Right lobe of liver (tissue), 4 donors: ENCODE data around the gene PHACTR2.

Source experiments
- POLR2A ChIP-seq: fragments of 450-650 bp; IDR thresholded peaks from one replicate; pipeline ENCODE4 v1.6.1; 2017; ENCODE audit warnings: antibody characterized with exemption, mild to moderate bottlenecking
- TF ChIP-seq, protein P1 (sequence below), 4 donors: fragments of 200-600 bp in 3 of 4; fragments of 450-650 bp in 1 of 4; IDR thresholded peaks; one replicate each; pipeline versions ENCODE4 v1.5.1 to v1.8.0; 2016 to 2022; ENCODE audit warnings: antibody characterized with exemption in 4 of 4, mild to moderate bottlenecking in 2 of 4
- donor health status: DM: no; HTN: no; CAD: no.
- donor health status: DM: no; HTN: no; CAD: no.
- donor health status: DM: no; HTN: yes; CAD: no.

DNA sequence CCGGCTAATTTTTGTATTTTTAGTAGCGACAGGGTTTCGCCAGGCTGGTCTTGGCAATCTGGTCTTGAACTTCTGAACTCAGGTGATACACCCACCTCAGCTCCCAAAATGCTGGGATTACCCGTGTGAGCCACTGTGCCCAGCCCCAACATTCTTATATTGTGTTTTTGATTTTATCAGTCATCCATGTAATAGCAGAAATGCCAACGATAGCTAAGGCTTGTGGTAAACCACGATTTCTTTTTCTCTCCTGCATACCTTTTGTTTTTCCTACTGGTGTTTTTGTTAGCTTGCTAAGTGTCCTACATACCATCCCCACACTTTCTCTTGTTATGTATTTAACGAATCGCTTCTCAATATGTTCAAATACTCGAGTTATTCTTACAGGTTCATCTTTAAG, 12.1 kb downstream of the PHACTR2 start:
- TF ChIP-seq POLR2A = no peak
- TF ChIP-seq, protein P1, sequence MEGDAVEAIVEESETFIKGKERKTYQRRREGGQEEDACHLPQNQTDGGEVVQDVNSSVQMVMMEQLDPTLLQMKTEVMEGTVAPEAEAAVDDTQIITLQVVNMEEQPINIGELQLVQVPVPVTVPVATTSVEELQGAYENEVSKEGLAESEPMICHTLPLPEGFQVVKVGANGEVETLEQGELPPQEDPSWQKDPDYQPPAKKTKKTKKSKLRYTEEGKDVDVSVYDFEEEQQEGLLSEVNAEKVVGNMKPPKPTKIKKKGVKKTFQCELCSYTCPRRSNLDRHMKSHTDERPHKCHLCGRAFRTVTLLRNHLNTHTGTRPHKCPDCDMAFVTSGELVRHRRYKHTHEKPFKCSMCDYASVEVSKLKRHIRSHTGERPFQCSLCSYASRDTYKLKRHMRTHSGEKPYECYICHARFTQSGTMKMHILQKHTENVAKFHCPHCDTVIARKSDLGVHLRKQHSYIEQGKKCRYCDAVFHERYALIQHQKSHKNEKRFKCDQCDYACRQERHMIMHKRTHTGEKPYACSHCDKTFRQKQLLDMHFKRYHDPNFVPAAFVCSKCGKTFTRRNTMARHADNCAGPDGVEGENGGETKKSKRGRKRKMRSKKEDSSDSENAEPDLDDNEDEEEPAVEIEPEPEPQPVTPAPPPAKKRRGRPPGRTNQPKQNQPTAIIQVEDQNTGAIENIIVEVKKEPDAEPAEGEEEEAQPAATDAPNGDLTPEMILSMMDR (IDR thresholded peaks at IDR 0.05) = no peak
